Thoracic aorta (tissue), 2 donors: Measurements from ENCODE around the gene PDE3B. TPM values are rescaled to one million over a fixed set of nuclear protein-coding genes. Genes with fewer than 3 reads are reported as not detected.
"Not testable (repeated sequence)": the region's sequence is repeated elsewhere in the genome, so short reads cannot be mapped to it uniquely, and the experiment has no call there.

Experiments
- ATAC-seq: fragments of 150-250 bp; one replicate; pipeline ENCODE4 v1.8.0; 2017; ENCODE audit warnings: low read depth; ENCODE audit not compliant: insufficient number of reproducible peaks, low FRiP score
- DNase-seq: peaks from one replicate; pipeline ENCODE4 v3.0.0-alpha.2; 2020; ENCODE audit warnings: low spot score
- H3K27ac ChIP-seq, 2 donors: fragments of 200-600 bp; sonication (generic); 1 replicate in 1 of 2; 2 replicates in 1 of 2; pipeline ENCODE4 v1.5.1; 2016; ENCODE audit warnings: mild to moderate bottlenecking in 2 of 2, moderate library complexity in 2 of 2
- H3K27me3 ChIP-seq: fragments of 200-600 bp; sonication (generic); replicated peaks from 2 replicates; pipeline ENCODE4 v1.6.0; 2016; ENCODE audit warnings: mild to moderate bottlenecking; ENCODE audit not compliant: insufficient read depth
- H3K36me3 ChIP-seq: fragments of 200-600 bp; sonication (generic); one replicate; pipeline ENCODE4 v1.5.1; 2016
- H3K4me1 ChIP-seq, 2 donors: fragments of 200-600 bp; sonication (generic); 1 replicate in 1 of 2; 2 replicates in 1 of 2; pipeline versions ENCODE4 v1.5.1 to v1.6.0; 2016; ENCODE audit warnings: low read depth in 2 of 2, mild to moderate bottlenecking in 1 of 2; ENCODE audit not compliant: control insufficient read depth in 1 of 2
- H3K4me3 ChIP-seq: fragments of 200-600 bp; sonication (generic); 2 replicates; pipeline ENCODE4 v1.5.1; 2016; ENCODE audit warnings: mild to moderate bottlenecking
- H3K9me3 ChIP-seq: fragments of 200-600 bp; sonication (generic); 2 replicates; pipeline ENCODE4 v1.5.1; 2016
- CTCF ChIP-seq: fragments of 200-600 bp; sonication (generic); IDR thresholded peaks from one replicate; pipeline ENCODE4 v1.5.1; 2019; ENCODE audit warnings: antibody characterized with exemption
- total RNA-seq, 2 donors: library from RNA; depleted of rRNA; stranded (reverse); fragments of >200 nt; gene quantifications; one replicate each; pipeline versions ENCODE4 v1.1.0 to v1.2.3, GENCODE V29; 2016

Gene PDE3B
- total RNA-seq, 2 donors from 2014 or later = 21.6 to 24.0 TPM

DNA sequence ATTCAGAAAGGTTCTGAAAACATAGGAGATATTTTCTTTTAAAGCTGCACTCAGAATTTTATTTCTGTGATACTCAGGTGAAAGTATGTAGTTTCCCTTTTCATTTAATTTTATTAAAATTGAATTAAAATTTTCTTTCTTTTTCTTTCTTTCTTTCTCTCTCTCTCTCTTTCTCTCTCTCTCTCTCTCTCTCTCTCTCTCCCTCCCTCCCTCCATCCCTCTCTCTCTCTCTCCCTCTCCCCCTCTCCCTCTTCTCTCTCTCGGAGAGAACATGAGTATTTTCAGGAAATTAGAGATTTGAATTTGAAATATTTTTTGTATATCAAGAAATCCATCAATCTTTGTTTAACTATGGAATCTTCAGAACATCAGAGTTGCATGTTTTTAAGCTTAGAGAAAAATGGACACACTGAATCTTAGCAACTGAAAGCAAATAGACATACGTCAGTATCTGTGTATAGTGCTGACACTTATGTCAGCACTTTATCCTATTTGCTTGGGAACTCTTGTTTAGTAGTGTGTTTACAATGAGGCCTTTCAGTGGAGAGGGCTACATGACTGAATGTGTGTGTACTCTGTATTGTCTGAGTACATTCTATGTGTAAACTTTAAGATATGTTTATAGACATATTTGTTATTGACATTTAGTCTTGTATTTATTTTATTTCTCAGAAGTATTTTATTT, 44.5 kb downstream of the PDE3B start:
- no peak overlapping the region for H3K4me3 ChIP-seq
- ATAC-seq (no peak), DNase-seq (no peak)
- H3K9me3 ChIP-seq = peaks cover 3% of the 10 kb centered on the region
- no peaks in the 10 kb centered on the region for H3K4me1 ChIP-seq
- H3K36me3 ChIP-seq = no peaks in the 10 kb centered on the region
- H3K27me3 ChIP-seq = no peaks in the 10 kb centered on the region
- no peak for TF ChIP-seq CTCF
- H3K27ac ChIP-seq = no peak overlapping the region

DNA sequence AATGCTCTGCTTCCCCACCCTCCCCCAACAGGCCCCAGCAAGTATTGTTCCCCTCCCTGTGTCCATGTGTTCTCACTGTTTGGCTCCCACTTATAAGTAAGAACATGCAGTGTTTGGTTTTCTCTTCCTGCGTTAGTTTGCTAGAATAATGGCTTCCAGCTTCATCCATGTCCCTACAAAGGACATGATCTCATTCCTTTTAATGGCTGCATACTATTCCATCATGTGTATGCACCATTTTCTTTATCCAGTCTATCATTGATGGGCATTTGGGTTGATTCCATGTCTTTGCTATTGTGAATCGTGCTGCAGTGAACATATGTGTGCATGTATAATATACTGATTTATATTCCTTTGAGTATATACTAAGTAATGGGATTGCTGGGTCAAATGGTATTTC, 52.1 kb downstream of the PDE3B start:
- H3K27ac ChIP-seq, H3K4me1 ChIP-seq, H3K9me3 ChIP-seq, H3K36me3 ChIP-seq, H3K4me3 ChIP-seq, DNase-seq, ATAC-seq, H3K27me3 ChIP-seq: not testable (repeated sequence)

DNA sequence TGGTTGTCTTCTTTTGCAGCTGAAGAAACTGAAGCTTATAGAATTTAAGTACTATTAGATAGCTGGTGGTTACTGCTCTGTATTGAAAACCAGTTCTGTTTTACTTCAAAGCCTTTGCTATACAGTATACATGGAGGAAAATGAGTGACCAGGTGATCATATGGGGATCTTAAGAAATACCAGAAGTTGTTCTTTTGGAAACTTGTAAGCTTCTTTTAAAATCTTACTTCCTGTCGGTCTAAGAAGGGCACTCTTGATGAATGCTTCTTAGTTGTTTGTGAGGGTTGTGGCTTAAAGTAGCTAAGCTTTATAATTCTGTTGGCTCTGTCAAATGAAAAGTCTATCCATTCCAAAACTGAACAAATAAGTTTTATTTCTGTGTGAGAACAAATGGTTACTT, 55.2 kb downstream of the PDE3B start:
- Histone ChIP-seq H3K27me3 (no peaks in the 10 kb centered on the region), H3K4me3 (no peak overlapping the region), H3K9me3 (peaks cover 5% of the 10 kb centered on the region), H3K36me3 (no peaks in the 10 kb centered on the region), H3K27ac (no peak overlapping the region), H3K4me1 (peaks cover 0 to 4% of the 10 kb centered on the region in 2 donors)
- TF ChIP-seq CTCF = no peak
- no peak for DNase-seq
- no peak for ATAC-seq

DNA sequence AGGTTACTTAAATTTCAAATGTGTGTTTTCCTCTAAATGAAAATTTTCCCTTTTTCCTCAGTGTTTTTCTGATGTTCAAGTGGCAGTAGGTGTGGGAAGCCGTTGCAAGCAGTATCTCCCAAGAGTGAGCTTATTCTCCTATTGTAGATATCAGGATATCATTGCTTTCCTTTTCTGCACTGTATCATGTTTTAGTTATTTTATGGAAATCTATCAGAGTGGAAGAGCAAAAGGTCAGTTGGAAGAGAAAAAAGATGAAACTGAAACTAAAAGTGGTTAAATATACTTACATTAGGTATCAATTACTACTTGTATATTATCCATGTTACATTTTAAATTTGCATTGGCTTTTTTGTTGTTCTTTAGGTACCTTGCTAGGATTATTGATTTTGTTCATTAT, 57.0 kb downstream of the PDE3B start:
- no peak overlapping the region for H3K27ac ChIP-seq
- ATAC-seq = no peak
- peaks cover 9% of the 10 kb centered on the region for H3K9me3 ChIP-seq
- no peaks in the 10 kb centered on the region for H3K36me3 ChIP-seq
- peaks cover 0 to 4% of the 10 kb centered on the region in 2 donors for H3K4me1 ChIP-seq
- no peaks in the 10 kb centered on the region for H3K27me3 ChIP-seq
- no peak overlapping the region for H3K4me3 ChIP-seq
- no peak for TF ChIP-seq CTCF
- no peak for DNase-seq

DNA sequence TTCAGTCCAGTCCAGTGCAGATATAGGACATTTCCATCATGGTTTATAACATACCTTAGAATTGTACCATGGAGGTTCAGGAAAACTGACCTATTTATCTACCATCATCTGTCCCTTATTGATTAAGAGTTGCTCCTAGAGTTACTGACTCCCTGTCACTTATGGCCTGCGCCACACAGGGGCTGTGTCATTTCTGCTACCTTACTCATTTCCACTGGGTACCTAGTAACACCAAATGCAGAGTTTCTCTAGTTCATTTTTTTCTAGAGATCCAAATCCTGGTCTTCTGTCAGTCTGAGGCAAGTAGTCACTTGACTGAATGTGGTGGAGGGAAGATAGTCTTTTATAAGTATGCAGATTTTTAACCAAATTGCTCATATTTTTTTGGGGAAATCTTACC, 59.2 kb downstream of the PDE3B start:
- H3K27ac ChIP-seq = no peak overlapping the region
- H3K27me3 ChIP-seq = no peaks in the 10 kb centered on the region
- DNase-seq (no peak), ATAC-seq (no peak)
- H3K4me1 ChIP-seq = peaks cover 0 to 4% of the 10 kb centered on the region in 2 donors
- H3K4me3 ChIP-seq = no peak overlapping the region
- TF ChIP-seq CTCF = no peak
- H3K36me3 ChIP-seq = no peaks in the 10 kb centered on the region
- H3K9me3 ChIP-seq = peaks cover 9% of the 10 kb centered on the region

GRCh38 chr11:14703731-14704130, 60.1 kb downstream of the PDE3B start:
- peaks cover 0 to 4% of the 10 kb centered on the region in 2 donors for H3K4me1 ChIP-seq
- no peak for TF ChIP-seq CTCF
- ATAC-seq = no peak

More at GRCh38 chr11:14703731-14704130, 60.1 kb downstream of the PDE3B start:
- Histone ChIP-seq H3K4me3 (no peak overlapping the region), H3K9me3 (peaks cover 9% of the 10 kb centered on the region), H3K27ac (no peak overlapping the region), H3K36me3 (no peaks in the 10 kb centered on the region), H3K27me3 (no peaks in the 10 kb centered on the region)
- no peak for DNase-seq
